ENCODE data around the gene ANXA6.
A peak's percentile ranks its signal among the peaks of the same experiment; 100 is the strongest.

The ANXA6 gene

DNA sequence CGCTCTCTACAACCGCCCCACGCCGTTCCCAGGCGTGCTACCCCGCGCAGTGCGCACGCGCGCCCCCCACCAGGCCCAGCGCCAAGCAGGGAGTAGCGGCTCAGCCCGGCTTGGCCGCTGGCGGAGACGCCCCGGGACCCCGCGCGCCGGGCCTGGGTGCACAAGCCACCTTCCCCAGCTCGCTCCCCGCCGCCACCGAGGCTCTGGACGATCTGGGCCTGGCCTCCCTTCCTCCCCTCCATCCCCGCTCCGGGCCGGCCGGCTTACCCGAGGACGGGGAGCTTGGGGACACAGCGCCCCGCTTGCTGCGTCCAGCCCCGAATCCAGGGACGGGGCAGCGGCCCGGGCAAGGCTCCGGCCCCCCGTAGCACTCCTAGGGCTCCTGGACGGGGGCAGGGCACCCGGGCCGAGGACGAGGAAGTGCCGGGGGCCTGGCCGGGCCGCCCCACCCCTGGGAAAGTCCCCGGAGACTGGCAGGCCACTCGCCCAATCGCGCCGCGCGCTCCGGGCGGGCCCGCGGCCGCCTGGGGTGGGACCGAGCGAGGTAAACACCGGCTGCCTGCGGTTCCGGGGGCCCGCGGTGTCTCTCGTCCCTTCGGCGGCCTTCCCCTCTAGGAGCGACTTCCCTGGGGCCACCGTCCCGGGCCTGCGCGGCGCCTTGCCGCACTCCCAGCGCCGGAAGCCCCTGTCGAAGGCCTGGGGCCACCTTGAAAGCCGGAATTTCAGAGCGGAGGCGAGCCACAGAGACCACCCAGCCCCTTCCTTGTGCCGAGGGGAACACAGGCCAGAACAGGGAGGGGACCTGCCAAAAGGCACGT is 76.8 kb downstream of the ANXA6 start, which contains the start of gene TNIP1:
TSS of gene TNIP1 (minus strand) at position 422 of the 818 bp plus-strand sequence. CDS start 15,939 bp downstream, outside the sequence.
- DNase-seq (peak; percentile 98), ATAC-seq (peak; percentile 81)

DNA sequence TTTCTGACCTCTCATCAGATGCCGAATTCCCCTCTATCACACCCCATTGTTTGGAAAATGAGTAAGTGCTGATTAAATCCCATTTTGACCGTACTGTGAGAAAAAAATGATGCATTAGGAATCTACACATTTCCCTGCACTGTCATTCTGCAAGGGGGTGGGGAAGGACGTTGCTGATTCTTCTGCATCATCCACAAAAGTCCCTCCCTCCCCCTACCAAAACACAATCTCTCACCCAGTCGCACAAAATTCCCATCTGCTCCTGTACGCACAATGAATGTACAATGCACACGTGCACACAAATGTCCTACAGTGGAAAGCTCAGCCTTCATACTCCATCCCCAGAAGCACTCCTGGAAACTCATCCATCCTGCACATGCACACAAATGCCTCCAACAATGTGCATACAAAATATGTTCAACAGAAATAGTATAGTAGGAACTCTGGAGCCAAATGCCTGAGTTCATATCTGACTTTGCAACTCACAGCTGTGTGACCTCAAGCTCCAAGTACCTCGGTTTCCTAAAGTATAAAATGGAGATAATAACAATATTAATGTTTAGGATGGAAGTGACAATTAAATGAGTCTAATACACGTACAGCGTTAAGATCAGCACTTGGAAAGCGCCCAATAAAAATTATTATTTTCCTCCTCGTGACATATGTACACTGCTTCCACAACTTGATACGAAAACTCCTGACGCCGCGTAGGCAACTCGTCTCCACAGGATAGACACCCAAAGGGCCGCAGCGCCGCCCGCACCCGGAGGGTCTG is 77.6 kb downstream of the ANXA6 start:
- DNase-seq, result peak; percentile 64
- ATAC-seq, result no peak

DNA sequence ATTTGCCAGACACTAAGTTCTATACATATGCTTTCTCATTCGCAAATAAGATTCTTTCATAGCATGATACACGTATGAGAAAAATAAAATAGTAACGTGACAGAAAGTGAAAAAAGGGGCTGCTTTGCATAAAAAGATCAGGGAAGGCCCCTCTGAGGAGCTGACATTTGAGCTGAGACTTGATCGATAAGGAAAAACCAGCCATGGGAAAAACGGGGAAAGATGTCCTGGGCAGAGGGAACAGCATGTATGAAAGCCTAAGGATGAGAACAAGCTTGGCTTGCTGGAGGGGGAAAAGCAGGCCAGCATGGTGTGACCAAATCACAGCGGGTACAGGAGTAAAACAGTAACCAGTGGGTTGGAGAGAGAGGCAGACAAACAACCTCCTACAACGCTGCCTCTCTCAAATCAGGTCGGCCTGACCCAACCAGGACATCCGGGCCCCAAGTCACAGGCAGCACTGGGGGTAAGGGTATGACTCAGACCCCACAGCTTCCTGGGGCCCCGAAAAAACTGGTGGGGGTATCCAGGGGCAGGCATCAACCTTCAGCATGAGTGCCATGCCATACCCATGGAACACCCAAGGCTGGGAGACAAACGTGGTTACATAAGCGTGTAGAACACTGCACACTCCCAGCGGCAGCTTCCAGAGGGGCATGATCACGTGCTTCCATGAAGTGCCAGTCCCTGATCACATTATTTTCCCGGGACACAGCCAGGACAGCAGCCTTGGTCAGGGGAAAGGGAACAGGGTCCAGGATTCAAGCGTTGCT is 78.9 kb downstream of the ANXA6 start:
- ATAC-seq (peak; percentile 66), DNase-seq (peak; percentile 79)

DNA sequence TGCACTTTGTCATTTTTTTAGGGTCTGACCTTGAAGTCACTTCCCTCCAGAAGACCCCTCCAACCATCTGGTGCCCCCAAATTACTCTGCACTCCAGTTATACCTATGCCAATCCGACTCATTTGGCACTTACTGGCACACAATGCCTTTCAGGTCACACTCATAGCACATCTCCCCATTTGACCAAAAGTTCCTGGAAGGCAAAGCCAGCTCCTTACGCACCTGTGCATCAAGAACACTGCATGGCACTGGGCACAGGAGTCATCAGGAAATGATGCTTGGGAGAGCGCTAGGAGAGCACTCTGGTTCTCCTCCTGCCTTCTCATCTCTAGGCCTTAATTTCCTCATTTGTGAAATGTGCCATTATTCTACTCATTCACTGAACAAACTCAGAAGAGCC is 79.6 kb downstream of the ANXA6 start:
- ATAC-seq (no peak), DNase-seq (no peak)

DNA sequence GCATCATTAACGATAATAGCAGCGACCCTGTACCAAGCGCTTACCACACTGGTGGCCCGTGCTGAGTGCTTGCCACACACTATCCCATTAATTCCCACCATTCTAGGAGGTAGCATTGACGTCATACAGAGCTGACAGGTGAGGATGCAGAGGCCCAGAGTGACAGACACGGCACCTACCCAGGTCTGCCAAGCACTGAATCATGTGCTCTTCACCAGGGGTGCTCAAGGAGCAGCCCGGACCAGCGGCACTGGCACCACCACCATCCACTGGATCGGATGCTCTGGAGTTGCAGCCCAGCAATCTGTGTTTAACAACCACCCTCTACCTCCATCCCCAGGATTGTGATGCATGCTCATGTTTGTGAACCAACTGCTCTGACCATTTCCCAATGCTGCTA is 80.2 kb downstream of the ANXA6 start:
- no peak for ATAC-seq
- no peak for DNase-seq

DNA sequence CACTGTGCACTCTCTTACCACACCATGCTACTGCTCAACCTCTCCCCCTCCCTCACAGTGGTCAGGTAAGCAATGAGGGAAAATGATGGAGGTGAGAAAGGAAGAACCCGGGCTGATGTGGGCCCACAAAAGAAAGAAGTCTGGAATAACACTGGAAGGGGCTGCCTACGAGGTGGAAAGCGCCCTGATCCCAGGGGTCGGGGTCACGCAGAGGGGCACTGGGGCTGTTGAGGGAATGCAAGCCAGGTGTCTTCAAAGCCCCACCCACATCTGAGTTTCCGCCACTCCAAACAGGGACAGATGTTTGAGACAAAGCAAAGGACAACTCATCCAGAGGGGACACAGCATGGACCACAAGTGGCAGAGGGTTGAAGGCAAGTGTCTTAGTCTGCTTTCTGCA is 81.0 kb downstream of the ANXA6 start:
- DNase-seq (no peak), ATAC-seq (no peak)

DNA sequence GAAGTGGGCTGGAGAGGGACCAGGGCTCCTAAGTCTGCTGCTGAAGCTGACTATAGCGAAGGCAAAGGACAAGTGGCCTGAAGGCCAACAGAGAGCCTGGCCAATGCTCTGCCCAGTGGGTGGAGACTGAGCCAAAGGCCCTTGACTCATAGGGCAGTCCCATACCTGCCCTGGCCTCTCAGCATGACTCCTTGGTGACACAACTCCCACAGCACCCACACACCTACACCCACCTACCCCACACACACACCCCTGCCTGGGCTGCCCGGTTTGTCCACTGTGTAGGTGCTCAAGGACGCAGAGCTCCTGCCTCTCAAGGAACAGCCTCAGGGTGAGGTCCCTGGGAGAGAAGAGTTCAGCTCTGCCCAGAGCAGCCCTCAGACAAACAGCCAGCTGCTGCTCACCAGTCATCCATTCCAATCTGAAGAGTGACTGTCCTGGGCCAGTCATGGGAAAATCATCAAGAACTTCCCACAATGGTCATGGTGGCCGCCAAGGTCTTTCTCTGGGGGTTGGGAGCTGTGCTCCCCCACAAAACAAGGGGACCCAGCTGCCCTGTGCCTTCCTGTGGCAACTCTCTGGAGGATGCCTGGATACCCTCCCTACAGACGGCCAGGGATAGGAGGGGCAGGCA is 81.8 kb downstream of the ANXA6 start:
- no peak for DNase-seq

DNA sequence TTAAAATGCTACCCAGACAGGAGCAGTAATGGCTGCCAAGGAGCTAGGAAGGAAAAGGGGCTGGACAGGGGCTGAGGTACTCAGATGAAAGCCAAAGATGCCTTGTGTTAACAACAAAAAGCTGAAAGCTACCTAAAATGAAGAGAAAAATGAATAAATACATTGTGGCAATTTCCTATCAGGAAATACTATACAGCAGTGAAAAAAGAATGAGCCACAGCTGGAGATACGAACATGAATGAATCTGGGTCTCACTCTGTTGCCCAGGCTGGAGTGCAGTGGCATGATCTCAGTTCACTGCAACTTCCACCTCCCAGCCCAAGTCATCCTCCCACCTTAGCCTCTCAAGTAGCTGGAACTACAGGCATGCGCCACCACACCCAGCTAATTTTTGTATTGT is 83.0 kb downstream of the ANXA6 start:
- no peak for DNase-seq
- ATAC-seq, result no peak

More for the DNA sequence above, 81.8 kb downstream of the ANXA6 start:
- peak; percentile 3 for ATAC-seq

DNA sequence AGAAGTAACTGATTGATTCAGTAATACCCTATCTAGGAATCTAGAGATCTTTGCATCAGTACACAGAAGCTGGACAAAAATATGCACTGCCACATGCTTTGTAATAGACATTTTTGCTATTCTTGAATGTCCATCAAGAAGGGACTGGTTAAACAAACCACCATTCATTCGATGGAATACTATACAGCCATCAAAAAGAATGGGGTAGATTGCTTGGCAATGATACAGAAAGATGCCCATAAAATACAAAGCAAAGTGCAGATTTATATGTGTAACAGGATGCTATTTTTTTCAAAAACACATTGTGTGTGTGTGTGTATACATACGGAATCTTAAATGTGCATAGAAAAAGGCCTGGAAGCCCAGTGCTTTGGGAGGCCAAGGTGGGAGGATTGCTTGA is 84.3 kb downstream of the ANXA6 start:
- no peak for DNase-seq
- ATAC-seq, result no peak

DNA sequence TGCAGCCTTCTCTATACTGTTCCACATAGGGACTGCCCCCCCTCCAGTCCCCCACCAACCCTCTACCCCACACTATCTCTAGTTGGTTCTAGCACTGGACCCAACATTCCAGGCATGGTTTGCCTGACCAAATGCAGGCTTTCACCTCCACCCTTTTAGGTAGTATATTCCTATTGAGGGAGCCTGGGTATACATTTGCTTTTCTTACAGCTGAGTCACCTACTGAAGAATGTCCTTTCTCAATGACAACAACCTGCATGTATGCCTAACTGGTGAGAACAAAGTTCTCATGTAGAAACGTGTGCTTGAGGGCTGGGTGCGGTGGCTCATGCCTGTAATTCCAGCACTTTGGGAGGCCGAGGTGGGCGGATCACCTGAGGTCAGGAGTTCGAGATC is 85.0 kb downstream of the ANXA6 start:
- no peak for DNase-seq
- no peak for ATAC-seq

DNA sequence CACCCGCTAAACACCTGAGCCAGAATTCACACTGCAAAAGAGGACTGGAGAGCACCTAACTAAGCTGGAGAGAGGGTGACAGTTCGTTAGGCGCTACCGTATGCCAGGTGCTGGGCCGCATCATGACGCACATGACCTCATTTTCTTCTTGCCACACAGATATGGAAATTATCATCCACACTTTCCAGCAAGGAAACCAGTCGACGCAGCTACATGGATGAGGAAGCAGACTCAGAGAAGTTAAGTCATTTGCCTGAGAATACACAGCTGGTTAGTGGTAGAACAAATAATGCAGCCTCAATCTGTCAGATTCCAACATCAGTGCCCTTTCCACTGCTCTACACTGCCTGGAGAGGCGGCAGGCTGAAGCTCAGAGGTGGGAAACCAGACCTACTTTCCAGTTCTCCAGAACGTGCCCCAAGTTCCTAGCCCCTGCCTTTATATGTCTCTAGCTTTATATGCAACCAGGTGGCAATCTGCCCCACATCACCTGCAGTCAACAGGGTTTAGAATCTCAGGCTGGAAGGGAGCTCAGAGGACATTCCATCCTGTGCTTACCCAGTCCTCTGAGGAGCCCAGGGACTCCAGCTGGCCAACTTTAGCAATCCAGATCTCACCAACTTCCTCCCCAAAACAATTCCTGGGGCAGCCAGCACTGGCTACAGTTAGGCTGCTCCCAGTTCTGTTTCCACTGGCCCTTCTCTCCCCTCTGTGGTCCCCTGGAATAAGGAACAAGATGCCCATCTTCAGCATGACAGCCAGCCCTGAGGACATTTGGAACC is 85.5 kb downstream of the ANXA6 start:
- no peak for DNase-seq
- no peak for ATAC-seq

DNA sequence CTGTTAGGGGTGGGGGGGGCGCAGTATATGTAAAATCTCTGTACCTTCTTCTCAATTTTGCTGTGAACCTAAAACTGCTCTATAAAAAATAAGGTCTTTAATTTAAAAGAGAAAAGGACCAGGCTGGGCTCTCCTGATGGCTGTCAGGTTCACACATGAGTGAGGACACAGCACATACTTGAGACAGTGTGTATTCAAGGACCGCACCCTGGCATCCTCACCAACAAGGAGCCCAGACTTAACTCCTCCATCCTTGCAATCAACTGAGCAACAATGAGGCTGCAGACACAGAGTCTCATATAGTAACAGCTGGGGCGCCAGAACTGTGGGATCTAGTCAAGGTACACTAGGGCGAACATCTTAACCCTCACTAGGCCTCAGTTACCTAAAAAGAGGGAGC is 86.6 kb downstream of the ANXA6 start:
- DNase-seq (no peak), ATAC-seq (no peak)

DNA sequence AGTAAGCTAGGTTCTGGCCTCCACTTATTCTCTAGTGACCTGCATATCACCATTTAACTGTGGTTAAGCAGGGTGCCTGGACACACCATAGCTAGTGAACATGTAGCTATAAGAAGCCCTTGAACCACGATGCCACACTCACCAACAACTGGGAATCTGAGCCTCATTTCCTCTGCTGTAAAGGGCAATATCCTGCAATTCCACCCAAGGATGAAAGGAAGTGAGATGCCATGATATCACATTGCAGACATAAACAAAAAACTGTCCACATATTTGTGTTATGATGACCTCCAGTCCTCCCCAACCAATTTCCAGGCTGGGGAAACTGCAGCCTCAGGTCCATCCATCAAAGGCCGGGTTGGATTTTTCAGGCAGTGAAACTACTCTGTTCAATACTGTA is 87.1 kb downstream of the ANXA6 start:
- no peak for DNase-seq
- no peak for ATAC-seq

DNA sequence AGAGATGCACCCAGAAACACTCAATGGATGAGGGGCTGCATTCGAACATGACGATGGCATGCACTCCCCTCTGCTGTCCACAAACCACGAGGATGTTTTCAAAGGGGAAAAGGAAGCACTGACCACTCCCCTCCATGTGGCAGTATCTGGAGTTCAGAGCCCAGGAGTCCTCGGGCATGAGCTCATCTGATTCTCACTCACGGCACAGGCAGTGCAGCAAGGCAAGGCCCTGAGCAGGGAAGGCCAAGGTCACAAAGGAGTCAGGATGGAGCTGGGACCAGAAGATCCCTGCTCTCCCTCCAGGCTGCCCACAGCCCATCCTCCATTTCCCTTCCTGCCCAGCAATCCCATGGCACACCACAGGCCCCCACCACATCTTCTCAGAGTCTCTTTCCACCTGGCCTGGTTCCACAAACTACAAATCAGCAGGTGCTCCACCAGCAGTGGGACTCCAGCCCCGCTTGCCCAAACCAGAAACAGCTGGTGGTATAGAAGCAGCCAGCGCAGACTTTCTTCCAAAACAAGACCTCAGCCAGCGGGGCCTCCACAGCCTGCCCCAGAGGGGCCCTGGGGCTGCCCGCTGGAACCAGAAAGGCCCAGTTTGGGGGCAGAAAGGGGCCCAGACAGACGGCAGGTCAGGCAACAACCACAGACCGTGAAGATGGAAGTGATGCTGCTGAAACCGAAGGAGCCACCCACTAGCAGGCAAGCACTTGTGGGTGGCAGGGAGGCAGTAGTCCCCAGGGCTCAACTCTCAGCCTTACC is 89.0 kb downstream of the ANXA6 start:
- ATAC-seq (peak; percentile 79), DNase-seq (peak; percentile 80)

DNA sequence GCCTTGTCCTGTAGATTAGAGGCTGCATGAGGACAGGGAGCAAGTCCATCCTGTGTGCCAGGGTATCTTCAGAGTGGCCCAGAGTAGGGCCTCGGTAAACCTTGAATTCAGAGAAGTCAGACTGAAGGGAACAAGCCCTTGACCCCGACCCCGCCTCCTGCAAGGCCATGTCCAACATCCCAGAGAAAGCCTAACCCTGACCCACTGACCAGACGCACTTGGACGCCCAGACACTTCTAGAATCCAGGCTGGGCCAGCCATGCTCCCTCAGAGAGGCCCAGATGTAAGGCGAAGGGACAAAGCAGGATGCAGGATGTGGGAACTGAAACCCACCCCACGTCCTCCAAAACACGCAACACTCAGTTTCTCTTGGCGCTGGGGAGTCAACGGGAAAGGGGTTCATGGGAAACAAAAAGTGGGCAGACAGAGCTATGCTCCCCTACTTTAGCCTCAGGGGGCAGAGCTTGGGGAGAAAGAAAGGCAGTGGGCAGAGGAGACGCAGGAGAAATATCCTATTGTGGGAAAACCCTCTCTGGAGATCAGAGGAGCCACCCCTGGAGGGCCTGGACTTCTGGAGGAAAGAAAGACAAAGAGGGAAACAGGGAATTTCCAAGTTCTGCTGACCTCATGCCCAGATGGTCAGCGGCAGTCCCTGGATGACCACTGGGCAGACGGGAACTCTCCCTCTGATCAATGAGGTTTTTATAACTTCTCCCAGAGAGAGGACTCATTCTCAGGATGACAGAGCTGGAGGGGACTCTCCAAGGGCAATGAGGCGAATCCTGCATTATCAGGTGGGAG is 89.7 kb downstream of the ANXA6 start:
- no peak for ATAC-seq
- DNase-seq, result no peak

DNA sequence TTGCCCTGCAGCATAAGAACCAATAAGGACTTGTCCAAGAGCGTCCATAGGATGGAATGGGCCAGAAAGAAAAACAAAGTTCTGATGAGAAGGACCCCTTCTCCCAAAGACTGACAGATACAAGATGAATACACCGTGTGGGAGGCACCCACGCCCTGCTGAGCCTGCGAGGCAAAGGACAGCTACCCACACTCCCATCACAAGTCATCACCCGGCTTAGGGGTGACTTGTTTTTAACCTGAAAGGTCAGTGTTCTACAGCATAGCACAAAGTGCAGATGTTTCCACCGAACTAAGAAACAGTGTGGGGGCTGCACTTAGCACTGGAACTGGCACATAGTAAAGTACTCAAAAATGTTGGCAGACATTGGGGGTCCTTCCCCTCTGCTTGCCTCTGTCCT is 90.7 kb downstream of the ANXA6 start:
- ATAC-seq, result peak; percentile 48
- DNase-seq, result peak; percentile 53

DNA sequence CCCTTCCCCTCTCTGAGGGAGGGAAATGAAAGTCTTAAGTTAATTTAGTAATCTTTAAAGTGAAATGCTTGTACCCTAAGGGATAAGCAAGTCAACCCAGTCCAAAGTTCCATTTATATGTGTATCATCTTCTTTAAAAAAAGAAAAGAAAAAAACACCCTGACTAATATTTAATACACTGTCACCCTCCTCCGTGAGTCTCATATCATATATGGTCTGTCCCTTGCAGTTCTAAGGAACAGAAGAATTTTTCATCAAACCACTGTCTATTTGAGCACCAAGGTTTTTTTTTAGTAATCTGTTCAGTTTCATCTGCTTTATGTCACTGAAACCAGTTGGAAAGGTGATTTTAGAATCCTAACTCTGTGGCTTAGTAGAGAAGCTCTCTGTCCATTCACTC is 92.0 kb downstream of the ANXA6 start:
- peak; percentile 20 for ATAC-seq
- DNase-seq, result no peak

DNA sequence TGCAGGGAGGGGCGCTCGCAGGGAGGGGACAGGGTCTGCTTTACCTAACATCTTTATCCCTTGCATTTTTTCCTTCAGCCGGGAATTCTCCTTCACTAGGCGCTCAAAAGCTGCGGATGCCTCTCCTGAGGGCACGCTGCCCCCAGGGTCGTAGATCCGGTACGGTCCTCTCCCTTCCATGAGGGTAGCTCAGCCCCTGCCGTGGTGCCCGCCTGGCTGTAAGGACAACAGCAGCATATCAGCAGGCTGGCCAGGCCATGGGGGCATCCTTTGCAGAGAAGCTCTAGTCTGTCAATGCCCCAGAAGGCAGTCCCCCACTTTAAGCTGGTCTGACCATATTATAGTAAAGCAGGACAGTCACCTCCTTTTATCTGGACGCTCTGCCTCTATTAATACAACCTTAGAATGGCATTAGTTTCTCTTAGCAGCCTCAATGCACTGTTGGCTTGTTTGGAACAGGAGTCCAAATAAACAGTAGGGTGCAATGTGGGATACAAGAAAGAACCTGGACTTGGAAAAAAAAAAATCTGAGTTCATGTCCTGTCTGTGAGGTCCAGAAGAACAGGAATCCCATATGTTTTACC is 92.6 kb downstream of the ANXA6 start:
- ATAC-seq, result no peak
- no peak for DNase-seq

All from stimulated activated naive CD8-positive, alpha-beta T cell treated with anti-CD3 and anti-CD28 coated beads, Interleukin-15, Interleukin-2, amounts not matched to agents 100 U/mL and 50 U/mL, for 24 hours (primary cell).